ENCODE measurements around the gene NECTIN4. TPM values are rescaled to one million over a fixed set of nuclear protein-coding genes. Genes with fewer than 3 reads are reported as not detected.
"Not testable (repeated sequence)": the region's sequence is repeated elsewhere in the genome, so short reads cannot be mapped to it uniquely, and the experiment has no call there.

The NECTIN4 gene
- total RNA-seq: 0.76 TPM in 1 of 2 replicates, not detected in the other

DNA sequence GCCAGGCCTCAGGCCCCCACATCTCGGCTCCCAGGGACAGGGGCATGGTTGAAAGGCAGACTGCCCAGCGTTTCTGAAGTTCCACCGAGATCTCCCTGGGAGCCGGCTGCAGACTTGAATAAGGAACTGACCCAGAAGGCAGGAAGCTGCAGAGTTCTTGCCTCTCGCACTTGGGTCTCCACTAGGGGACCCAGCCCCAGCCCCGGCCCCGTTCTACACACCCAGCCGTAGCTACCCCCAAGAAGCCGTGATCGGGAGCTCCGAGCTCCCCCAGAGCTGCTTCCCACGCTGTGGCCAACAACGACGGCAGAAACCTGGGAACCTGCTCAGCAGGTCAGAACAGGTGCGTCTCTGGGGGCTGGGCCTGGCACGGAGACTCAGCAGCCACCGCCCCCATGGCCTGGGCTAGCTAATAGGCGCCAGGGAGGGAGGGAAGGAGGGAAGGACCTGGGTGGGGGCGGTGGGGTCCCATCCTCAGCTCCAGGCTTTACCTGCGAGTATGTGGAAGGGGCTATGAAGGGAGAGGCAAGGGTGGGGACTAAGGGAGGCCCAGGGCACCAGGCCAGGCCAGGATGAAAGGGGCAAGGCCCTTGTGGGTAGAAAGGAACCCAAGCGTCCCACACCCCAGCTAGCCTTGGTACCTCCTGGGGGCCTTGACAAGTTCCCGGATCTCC is at the start of gene NECTIN4:
Gene NECTIN4 (minus strand): TSS at position 308 of the 674 bp plus-strand sequence. CDS start 262 bp downstream, at position 46.
- DNase-seq (ENCODE audit: extremely low read depth, low read depth, low spot score): no peak

DNA sequence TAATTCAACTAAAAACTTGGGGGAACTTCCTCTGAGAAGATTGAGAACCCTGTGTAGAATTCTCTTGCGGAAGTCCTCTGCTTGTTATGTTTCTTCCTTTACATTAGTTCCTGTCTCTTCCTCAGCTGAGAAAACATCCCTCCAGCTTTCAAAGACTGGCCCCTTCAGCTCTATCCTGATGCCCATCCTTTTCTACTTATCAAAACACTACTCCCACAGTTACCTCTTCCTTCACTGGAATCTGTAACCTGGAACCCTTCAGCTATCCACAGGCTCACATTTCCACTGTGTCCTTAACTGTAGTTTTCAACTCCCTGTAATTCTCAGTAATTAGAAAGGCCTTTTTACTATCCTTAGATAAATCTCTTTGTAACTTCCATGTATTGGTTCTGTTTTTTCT is 49.1 kb upstream of the NECTIN4 start:
- no peak for DNase-seq (ENCODE audit: extremely low read depth, low read depth, low spot score)

DNA sequence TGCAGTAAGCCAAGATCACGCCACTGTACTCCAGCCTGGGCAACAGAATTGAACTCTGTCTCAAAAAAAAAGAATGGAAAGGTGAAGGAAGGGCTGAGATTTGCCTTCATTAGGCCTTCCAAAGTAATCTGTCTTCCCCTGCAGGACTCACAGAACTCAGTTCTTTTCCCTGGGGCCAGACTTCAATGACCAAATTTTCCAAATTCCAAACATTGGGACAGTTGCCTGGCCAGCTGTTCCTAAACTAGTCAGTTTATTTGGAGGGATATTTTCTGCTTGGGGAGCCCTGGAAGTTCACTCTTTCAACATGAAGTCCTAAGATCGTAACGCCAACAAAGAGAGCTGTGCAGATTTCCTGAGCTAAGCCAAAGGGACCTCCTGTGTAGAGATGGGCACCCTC is 48.5 kb upstream of the NECTIN4 start:
- no peak for DNase-seq (ENCODE audit: extremely low read depth, low read depth, low spot score)

DNA sequence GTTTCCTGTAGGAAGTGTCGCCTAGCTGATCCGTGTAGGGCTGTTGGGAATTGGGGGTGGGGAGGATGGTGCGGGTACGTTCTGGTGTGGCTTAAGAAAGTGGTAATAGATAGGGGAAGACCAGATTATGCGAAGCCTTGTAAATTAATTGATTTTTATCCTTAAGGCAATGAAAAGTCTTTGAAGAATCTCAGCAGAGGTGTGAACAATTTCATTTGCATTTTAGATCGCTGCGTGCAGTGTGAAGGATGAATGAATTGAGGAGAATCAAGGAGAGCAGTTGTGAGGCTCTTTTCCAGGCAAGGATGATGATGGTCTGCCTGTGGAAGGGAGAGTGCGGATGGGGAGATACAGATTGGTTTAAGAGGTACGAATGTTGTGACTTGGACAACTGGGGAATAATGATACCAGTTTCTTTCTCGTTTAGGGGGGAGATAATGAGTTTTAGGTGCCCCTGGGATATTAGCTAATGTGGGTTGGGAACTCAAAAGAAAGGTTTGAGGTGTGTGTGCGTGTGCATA is 43.9 kb upstream of the NECTIN4 start:
- DNase-seq (ENCODE audit: extremely low read depth, low read depth, low spot score): no peak

DNA sequence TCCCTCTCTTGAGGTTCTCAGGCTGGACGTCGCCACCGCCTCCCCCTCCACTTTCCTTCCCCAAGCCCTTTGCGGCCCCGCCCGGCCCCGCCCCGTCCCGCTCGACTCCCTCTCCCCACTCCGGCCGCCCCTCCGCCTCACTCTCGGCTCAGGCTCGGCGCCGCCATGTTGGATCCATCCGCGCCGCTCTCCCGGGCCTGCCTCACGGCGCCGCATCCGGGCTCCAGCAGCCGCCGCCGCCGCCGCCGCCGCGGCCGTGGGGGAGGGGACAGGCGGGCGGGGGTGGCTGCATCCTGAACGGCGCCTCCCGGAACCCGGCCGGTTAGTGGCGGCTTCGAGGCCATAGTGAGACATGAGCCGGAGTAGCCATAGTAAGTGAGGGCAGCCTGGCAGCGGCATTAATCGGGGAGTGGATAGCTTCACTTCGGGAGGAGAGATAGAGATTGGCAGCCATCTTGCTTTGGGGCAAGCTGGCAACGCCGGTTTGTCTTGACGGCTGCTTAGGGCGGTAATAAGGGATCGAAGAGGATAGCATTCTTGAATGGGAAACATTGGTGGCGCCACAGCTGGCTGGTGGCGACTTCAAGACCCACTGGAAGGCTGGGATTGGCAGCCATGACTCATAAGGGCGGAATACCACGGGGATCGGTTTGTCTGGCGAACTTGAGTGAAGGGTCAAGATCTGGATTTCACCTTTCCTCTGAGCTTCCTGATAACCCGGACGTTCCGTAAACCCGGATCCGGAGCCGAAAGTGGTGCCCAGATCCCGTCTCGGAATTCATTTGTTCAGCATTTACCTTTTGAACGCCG is 43.3 kb upstream of the NECTIN4 start, which contains the start of gene DEDD:
Gene DEDD (minus strand): TSS at position 258 of the 810 bp plus-strand sequence. CDS start 8,205 bp downstream, outside the sequence.
- peak; percentile 87 for DNase-seq (ENCODE audit: extremely low read depth, low read depth, low spot score)

DNA sequence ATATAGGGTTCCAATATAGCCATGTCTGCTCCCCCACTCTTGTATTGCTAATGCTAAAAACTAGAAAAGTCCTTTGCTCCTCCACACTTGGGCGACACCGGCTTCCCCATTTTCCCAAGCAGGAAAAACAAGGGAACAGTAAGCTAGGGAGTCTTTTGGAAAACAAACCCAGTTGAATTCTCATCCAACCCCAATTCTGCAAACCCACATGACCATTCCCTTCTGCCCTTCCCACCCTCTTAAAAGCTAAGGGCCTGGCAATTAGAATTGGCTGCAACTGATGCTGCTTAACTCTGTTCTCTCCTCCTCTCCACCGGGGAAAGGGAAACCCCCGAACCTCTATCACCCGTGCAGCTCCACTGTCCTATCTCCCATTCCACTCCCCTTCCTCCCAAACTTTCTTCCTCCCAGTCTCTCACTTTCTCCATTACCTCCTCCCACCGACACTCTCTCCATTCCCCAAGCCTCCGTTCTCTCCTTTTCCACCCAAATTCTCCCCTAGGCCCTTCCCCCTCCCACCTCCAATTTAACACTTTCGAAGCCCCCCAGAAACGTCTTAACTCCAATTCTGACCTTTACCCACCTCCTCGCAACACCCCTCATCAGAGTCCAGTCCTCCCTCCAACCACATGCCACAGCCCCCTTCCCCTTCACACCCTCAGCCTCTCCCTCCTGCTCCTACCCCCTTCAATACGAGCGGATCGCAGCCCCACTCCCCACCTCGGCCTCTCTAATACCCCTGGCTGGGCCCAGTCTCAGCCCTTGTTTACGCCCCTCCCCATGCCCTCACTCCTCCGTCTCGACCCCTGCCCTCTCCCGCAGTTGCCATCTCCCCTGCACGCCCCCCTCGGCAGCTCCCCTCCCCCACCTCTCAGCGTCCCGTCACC is 42.4 kb upstream of the NECTIN4 start:
- DNase-seq (ENCODE audit: extremely low read depth, low read depth, low spot score): no peak

DNA sequence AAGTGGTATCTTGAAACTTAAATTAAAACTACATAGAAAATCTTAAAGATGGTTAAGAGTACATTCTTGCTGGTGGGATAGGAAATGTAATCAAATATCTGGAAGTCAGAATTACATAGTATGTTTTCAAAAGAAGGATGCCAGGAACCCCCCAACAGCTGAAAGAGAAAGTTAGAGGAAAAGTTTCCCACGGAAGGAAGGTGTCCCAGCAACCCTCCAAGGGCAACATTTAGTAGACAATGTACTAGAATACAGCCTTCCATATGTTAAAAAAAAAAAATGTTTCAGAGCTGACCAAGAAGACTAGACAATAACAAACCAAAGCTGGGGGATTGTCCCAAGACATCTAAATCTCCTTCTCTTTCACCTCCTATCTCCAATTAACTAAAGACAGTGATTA is 40.9 kb upstream of the NECTIN4 start:
- DNase-seq (ENCODE audit: extremely low read depth, low read depth, low spot score): no peak

DNA sequence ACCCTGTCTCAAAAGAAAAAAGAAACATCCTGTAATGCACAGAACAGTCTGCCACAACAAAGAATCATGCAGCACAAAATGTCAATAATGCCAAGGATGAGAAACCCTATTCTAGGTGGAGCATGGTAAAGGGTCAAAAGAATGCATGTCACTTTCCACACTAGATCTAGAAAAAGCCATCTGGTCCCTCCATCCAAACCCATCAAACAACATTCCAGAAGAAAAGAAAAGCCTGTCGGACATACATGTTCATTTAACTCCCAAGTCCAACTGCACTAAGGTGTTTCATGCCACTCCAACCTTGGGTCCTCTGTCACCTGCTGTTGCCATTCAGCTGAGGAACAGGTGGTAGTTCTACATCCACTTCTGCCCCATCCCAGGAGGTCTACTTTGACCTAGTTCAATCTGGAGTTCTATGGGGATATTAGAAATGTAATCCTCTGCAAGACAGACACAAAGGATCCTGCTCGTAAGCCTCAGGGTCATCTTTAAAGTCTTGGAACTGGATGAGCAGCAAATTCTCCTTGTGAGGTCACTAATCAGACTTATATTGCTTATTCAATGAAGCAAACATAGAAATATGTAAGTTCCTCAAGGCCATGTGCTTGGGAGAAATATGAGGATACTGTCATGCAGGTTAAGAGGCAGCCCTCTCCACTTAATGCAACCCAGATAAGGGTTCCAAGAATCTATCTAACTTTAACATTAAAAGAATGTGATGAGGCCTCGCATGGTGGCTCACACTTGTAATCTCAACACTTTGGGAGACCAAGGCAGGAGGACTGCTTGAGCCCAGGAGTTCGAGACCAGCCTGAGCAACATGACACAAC is 39.4 kb upstream of the NECTIN4 start:
- DNase-seq (ENCODE audit: extremely low read depth, low read depth, low spot score): no peak

DNA sequence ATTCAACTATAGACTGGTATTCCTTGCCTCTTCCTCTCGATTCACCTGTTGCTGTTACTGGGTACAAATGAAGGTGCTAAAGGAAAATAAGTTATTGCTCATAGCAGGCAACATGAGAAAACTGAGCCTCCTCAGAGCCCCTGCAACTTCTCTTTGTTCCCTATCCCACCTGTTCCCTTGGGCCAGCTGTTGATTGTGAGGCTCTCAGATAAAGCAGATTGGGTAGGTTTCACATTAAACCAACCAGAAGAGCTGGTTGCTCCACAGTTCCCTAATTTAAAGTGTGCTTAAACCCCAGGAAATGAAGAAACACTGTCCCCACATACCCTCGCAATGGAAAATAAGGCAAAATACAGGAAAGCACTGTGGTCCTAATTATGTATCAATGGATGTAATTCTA is 38.3 kb upstream of the NECTIN4 start:
- DNase-seq (ENCODE audit: extremely low read depth, low read depth, low spot score): no peak

DNA sequence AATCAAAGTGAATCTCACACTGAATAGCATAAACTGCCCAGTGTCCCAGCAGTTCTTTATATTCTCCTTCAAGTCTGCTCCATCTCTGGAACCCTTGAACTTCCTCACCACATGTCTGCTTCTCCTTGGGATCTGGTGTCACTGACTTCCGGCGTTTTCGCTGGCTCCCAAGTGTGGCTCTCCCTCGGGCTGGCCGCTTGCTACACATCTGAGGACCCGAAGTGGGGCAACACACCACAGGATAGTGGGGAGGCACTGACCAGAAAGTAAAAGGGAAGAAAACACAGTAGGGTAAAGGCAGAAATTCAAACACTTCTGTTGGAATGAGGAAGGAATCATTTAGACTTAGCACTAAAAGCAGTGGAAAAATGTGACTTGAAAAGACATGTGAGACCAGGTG is 33.6 kb upstream of the NECTIN4 start:
- DNase-seq (ENCODE audit: extremely low read depth, low read depth, low spot score): no peak

DNA sequence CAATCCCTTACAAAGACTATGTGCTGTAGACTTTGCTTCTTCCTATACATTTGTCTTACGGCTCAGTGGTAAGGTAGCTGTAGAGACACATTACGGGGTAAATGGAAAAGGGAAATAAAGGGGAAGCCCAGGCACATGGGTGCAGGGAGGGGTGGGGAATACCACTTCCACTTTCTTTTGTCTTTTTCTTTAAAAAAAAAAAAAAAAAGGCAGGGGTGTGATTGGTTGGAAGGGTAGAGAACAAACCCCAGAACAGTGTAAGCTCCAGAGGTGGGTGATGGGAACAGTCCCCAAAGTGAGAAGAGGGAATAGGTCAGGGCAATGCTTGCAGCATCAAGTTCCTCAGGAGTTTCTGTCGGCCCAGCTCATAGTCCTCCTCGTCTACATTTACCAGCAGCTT is 32.5 kb upstream of the NECTIN4 start:
- no peak for DNase-seq (ENCODE audit: extremely low read depth, low read depth, low spot score)

DNA sequence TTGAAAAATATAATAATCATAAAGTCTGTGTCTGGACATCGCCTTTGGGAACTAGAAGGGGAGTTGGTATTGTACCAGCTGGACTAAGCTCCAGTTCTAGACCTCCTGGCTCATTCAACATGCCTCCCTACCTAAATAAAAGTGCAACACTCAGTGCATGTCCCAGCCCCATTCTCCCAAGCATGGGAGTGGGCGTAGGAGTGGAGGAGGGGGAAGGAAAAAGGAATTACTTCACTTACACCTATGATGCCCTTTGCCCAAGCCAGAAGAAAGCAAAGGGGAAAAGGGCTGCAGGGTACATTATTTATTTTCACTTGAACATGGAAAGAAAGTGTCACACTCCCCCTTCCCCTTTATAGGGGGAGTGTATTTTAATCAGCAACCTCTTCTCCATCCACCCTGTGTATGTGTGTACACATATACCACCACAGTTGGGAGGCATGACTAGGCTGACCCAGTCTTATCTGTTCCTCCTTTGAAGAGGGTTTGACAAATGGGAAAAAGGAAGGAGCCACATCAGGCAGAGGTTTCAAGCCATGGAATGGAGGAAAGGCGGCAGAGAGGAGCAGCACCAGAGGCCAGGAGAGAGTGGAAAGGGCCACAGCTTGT is 31.8 kb upstream of the NECTIN4 start:
- DNase-seq (ENCODE audit: extremely low read depth, low read depth, low spot score): no peak

DNA sequence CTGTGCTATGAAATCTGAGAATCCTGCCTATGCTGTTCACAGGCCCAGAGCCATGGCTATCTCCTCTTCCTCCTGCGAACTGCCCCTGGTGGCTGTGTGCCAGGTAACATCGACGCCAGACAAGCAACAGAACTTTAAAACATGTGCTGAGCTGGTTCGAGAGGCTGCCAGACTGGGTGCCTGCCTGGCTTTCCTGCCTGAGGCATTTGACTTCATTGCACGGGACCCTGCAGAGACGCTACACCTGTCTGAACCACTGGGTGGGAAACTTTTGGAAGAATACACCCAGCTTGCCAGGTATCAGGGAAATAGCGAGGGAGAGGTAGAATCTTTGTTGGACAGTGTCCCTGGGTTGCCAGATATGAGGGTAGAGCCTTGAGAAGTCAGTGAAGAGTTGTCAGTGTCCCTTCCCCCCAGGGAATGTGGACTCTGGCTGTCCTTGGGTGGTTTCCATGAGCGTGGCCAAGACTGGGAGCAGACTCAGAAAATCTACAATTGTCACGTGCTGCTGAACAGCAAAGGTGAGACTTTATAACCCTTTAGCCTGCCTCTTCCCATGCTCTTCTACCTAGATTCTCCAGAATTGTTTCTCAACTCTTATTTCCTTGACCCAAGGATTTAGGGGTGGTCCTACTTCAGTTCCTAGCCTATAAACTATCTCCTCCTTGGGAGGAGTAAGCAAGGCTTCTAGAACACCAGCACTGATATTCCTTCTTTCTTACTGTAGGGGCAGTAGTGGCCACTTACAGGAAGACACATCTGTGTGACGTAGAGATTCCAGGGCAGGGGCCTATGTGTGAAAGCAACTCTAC is 29.9 kb upstream of the NECTIN4 start:
- no peak for DNase-seq (ENCODE audit: extremely low read depth, low read depth, low spot score)

DNA sequence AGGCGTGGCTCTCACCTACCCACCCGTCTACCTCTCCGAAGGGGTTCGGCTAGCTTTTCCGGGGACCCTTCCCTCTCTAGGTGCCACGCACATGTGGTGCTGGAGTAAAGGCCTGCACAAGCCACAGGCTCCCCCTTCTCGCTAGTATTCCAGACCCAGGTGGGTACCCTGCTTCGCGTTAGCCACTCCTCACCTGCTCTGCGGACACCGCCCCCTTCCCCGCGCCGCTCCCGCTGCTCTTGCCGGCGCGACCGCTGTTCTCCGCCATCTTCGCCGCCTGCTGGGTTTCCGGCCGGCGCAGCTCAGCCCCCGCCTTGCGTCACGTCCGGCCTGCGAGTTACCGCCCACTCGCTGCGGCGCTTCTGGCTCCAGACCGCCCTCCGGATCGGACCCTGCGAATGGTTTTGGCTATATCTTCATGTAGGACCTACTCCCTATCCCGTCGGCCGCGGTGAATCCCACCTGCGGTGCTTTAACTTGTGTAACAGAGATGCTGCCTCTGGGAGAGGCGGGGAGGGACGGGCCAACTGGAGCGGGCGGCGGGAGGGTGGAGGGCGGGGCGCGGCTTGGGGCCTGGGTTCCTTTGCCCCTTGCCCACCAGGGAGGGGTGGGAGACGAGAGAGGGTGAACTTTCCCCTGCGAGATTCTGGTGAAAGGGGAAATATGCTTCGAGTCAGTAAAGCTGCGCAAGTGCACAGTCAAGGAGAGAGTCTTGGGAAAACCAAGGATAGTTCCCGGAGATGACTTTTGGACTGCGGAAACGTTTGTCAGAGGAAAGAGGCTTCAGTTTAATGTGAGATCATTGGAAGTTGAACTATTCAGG is 28.6 kb upstream of the NECTIN4 start, which contains the start of the genes NIT1 and PFDN2:
Gene NIT1 (plus strand): TSS at position 347 of the 823 bp plus-strand sequence. CDS start 72 bp downstream, at position 419.
Gene PFDN2 (minus strand): TSS at position 279 of the 823 bp plus-strand sequence. CDS start 11 bp downstream, at position 268.
- no peak for DNase-seq (ENCODE audit: extremely low read depth, low read depth, low spot score)

DNA sequence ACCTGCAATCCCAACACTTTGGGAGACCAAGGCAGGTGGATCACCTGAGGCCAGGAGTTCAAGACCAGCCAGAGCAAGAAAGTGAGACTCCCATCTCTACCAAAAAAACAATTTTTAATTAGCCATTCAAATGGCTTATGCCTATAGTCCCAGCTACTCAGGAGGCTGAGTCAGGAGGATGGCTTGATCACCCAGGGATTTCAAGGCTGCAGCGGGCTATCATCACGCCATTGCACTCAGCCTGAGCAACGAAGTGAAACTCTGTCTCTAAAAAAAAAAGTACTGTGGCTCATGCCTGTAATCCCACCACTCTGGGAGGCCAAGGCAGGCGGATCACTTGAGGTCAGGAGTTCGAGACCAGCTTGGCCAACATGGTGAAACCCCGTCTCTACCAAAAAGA is 26.6 kb upstream of the NECTIN4 start:
- DNase-seq (ENCODE audit: extremely low read depth, low read depth, low spot score): not testable (repeated sequence)

DNA sequence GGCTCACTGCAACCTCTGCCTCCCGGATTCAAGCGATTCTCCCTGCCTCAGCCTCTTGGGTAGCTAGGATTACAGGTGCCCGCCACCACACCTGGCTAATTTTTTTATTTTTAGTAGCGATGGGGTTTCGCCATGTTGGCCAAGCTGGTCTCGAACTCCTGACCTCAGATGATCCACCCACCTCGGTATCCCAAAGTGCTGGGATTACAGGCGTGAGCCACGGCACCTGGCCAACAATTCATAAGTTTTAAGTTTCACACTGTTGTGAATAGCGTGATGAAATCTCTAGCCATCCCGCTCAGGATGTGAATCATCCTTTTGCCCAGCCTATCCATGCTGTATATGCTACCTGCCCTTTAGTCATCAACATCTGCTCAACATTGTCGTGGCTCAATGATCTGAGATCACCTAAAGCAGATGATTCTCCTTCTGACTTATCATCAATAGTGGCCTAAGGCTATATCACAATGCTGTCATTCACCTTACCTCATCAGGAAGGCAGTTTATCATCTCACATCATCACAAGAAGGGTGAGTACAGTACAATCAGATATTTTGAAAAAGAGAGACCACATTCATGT is 25.9 kb upstream of the NECTIN4 start:
- DNase-seq (ENCODE audit: extremely low read depth, low read depth, low spot score): peak; percentile 75

DNA sequence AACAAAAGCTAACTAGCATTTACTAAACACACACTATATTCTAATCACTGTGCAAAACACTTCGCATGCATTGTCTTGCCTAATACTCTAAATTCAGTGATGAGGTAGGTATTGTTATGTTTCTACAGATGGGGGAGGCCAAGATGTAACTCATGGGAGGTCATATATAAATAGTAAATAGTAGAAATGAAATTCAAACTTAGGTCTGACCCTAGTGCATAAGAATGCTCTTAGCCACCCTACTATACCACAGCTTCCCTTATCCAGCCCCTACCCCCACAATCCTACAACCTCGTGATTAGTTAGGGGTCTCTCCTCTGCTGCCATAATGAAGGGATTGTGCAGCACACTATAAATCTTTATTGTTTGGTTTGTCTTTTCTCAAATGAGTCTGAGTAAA is 25.2 kb upstream of the NECTIN4 start:
- DNase-seq (ENCODE audit: extremely low read depth, low read depth, low spot score): no peak

Measured in glomerular endothelial cell (primary cell).